ENCODE data around the gene HDAC8.
"Not testable (repeated sequence)": the region's sequence is repeated elsewhere in the genome, so short reads cannot be mapped to it uniquely, and the experiment has no call there.

HDAC8 gene

DNA sequence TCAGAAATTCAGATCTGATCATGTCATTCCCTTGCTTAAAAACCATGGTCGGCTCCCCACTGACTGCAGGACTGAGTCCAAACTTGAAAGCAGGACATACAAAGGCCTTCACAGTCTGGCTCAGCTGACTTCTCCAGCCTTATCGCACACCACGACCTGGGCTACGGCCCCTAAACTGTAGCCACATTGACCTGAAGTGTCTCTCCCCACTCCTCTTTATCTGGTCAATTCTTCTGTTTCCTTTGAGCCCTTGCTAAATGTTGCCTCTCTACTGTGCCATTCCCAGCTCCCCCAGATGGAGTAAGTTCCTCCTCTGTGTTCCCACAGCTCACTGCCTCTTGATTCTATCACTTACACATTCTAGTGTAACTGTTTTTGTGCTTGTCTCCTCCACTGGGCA is 206.5 kb downstream of the HDAC8 start:
- peak; percentile 37 to 85 for DNase-seq
- no peak for TF ChIP-seq GATA1 (IDR thresholded peaks at IDR 0.05; ENCODE audit: low read depth, low read length)
- no peak for TF ChIP-seq POLR2A (IDR thresholded peaks at IDR 0.05; ENCODE audit: low read length)

DNA sequence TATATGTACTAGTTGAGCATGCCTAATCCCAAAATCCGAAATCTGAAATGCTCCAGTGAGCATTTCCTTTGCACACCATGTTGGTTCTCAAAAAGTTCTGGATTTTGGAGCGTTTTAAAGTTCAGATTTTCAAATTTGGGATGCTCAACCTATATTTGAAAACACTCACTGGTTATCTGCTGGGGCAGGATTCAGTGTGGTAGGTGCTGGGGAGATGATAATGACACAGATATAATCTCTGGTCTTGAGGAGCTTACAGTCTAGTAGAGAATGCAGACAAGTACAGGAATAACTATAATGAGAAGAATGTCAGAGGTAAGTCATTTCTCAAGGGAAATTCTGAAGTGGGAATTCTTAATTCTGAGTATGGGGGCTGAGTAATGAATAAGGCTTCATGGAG is 207.5 kb downstream of the HDAC8 start:
- TF ChIP-seq POLR2A (IDR thresholded peaks at IDR 0.05; ENCODE audit: low read length), result no peak
- no peak for TF ChIP-seq GATA1 (IDR thresholded peaks at IDR 0.05; ENCODE audit: low read depth, low read length)
- peak in 1 of 2 experiments; percentile 59 for DNase-seq

DNA sequence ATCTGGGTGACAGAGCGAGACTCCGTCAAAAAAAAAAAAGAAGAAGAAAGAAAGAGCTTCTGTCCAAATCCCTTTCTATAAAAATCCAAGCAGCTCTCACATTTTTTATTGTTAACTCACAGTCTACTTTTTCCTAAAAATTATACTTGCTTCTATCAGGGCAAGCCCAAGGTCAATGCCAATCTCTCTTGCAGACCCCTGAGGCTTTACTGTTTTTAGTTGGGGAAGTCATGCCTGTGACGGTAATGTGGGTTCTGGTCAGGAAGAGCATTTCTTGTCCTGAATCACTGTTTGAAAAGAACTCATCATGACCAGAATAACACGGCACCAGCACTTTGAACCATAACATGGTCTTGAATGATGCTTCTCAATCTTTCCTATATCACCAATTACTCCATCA is 212.3 kb downstream of the HDAC8 start:
- DNase-seq, result no peak
- TF ChIP-seq POLR2A (IDR thresholded peaks at IDR 0.05; ENCODE audit: low read length) (no peak), GATA1 (IDR thresholded peaks at IDR 0.05; ENCODE audit: low read depth, low read length) (no peak)

DNA sequence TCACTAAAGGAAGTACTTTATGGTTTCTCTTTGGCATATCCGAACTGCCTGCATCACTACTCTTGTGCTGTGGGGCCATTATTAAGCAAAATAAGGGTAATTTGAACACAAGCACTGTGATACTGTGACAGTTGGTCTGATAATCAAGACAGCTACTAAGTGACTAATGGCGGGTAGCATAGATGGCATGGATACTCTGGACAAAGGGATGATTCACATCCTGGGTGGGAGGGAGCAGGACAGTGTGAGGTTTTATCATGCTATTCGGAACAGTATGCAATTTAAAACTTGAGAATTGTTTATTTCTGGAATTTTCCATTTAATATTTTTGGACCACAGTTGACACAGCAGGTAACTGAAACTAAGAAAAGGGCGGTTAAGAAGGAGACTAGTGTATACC is 214.3 kb downstream of the HDAC8 start:
- TF ChIP-seq GATA1 (IDR thresholded peaks at IDR 0.05; ENCODE audit: low read depth, low read length) (no peak), POLR2A (IDR thresholded peaks at IDR 0.05; ENCODE audit: low read length) (no peak)
- DNase-seq, result no peak

DNA sequence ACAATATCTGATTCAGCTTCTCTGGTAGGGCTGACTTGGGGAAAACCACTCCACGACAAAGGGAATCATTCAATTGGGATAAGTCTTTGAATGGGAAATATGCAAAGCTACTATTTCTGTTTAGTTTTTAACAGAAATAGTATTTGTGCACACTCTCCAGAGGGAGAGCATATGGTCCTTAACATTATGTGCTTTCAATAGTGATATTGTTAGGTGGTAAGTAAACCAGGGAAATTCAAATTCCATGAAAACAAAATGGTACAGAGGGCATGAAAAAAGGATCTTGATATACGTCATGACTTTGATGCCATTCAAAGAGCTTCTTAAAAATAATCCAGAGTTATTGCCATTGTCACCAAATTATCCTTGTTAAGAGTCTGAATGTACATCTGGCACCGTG is 219.9 kb downstream of the HDAC8 start:
- TF ChIP-seq GATA1 (IDR thresholded peaks at IDR 0.05; ENCODE audit: low read depth, low read length) (no peak), POLR2A (IDR thresholded peaks at IDR 0.05; ENCODE audit: low read length) (no peak)
- no peak for DNase-seq

DNA sequence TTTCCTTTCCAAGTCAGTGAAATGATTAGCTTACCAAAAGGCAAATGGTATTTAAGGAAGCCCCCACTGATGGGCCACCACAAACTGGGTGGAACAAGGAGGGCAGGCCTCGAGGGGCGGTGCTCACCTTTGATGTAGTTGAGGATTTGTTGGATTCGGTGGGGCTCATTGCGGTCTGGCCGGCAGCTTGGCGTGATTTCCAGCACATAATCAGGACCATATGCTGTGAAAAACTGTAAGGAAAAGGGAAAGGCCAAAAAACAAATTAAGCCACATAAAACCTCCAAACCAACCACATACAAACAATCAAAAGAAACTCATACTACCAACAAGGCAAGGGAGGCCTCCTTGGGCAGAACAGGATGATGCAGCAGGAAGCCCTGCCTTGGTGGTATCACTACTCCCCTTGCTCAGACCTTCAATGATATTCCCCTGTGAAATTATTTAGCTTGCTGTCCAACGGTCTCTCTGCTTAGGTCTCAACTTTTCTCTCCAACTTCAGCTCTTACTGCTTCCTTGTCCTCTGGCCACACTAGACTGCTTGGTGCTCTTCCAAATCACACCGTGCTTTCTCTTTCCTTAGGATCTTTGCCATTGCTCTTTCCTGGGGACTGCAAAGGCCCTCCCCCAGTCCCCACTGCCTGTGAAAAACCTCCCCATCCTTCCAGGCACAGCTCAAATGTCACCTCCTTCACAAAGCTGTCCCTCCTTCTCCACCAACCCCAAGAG is 220.9 kb downstream of the HDAC8 start:
- TF ChIP-seq POLR2A (IDR thresholded peaks at IDR 0.05; ENCODE audit: low read length) (no peak), GATA1 (IDR thresholded peaks at IDR 0.05; ENCODE audit: low read depth, low read length) (no peak)
- no peak for DNase-seq

DNA sequence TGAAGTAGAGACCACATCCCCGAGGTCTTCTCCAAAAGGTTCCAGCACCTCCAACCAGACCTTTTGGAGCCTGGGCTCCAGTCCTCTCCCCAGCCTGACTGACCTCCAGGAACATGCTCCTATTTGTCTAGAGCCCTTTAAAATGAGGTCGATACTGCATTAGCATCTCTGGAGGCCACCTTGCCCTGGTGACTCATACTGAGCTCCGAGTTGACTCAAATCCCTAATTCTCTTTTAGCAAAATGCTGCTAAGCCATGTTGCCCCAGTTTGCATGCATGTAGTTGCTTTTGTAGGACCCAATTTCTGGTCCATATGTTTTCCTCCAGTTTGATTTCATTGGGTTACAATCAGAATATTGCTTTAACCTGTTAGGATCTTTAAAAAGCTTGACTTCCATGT is 223.5 kb downstream of the HDAC8 start:
- no peak for DNase-seq
- no peak for TF ChIP-seq GATA1 (IDR thresholded peaks at IDR 0.05; ENCODE audit: low read depth, low read length)
- no peak for TF ChIP-seq POLR2A (IDR thresholded peaks at IDR 0.05; ENCODE audit: low read length)

DNA sequence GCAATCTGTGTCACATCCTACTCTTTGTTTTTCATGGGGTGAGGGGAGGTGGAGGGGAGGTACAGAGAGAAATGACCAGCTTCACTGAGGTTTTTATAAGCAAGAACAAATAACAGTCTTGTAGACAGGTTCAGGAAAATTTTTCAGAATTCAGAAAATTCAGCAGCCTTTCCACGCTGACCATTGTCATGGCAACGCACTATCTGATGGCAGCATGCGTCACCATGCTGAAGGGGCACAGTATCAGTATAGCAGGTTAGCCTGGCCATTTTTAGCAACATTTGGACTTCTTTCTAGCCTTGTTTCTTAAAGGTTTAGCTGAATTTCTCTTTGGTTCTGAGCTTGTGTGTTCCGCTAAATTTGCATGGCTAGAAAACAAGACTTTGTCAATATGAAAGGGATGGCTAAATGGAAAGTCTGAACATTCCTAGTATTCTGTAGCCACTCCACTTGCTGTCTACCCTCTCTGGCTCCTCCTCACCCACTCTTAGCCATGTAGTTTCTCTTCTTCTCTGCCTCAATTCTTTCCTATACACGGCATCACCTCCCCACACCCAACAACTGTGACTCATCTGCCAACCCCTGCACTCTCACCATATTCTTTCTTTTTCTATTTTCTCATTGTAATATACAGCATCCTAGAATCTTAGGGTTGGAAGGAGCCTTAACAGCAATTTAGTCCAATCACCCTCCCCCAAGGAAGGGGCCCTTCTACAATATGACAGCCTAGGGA is 224.2 kb downstream of the HDAC8 start:
- peak; percentile 27 to 48 for DNase-seq
- TF ChIP-seq GATA1 (IDR thresholded peaks at IDR 0.05; ENCODE audit: low read depth, low read length) (no peak), POLR2A (IDR thresholded peaks at IDR 0.05; ENCODE audit: low read length) (no peak)

GRCh38 chrX:72347366-72347765 is 225.3 kb downstream of the HDAC8 start:
- TF ChIP-seq POLR2A (IDR thresholded peaks at IDR 0.05; ENCODE audit: low read length), result no peak
- no peak for TF ChIP-seq GATA1 (IDR thresholded peaks at IDR 0.05; ENCODE audit: low read depth, low read length)
- DNase-seq, result no peak

GRCh38 chrX:72346302-72346949 is 226.2 kb downstream of the HDAC8 start:
- DNase-seq, result no peak
- TF ChIP-seq GATA1 (IDR thresholded peaks at IDR 0.05; ENCODE audit: low read depth, low read length), result no peak
- TF ChIP-seq POLR2A (IDR thresholded peaks at IDR 0.05; ENCODE audit: low read length), result no peak

GRCh38 chrX:72340626-72341025 is 232.0 kb downstream of the HDAC8 start:
- TF ChIP-seq POLR2A (IDR thresholded peaks at IDR 0.05; ENCODE audit: low read length), result no peak
- TF ChIP-seq GATA1 (IDR thresholded peaks at IDR 0.05; ENCODE audit: low read depth, low read length), result no peak
- DNase-seq, result no peak

DNA sequence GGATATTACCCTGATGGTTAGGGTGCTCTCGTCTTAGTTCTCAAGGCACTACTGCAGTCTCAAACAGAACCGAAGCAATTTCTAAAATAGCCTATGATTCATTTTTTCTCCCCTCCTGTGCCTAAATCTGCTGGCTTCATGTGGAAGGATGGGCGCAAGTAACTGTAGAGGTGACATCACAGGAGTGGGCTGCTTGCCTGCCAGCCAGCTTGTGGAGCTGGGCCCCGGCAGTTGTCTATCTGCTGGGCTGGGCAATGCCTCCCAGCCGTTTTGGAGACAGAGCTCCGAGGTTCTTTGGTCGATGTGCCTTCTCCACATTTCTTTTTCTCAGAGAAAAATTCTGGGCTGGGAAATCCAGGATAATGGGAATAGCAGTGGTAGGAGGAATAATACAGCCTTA is 232.6 kb downstream of the HDAC8 start:
- TF ChIP-seq POLR2A (IDR thresholded peaks at IDR 0.05; ENCODE audit: low read length) (no peak), GATA1 (IDR thresholded peaks at IDR 0.05; ENCODE audit: low read depth, low read length) (no peak)
- no peak for DNase-seq

- no peak for DNase-seq
- TF ChIP-seq POLR2A (IDR thresholded peaks at IDR 0.05; ENCODE audit: low read length) (no peak), GATA1 (IDR thresholded peaks at IDR 0.05; ENCODE audit: low read depth, low read length) (no peak)
Measured at GRCh38 chrX:72330131-72330530, 242.5 kb downstream of the HDAC8 start.

DNA sequence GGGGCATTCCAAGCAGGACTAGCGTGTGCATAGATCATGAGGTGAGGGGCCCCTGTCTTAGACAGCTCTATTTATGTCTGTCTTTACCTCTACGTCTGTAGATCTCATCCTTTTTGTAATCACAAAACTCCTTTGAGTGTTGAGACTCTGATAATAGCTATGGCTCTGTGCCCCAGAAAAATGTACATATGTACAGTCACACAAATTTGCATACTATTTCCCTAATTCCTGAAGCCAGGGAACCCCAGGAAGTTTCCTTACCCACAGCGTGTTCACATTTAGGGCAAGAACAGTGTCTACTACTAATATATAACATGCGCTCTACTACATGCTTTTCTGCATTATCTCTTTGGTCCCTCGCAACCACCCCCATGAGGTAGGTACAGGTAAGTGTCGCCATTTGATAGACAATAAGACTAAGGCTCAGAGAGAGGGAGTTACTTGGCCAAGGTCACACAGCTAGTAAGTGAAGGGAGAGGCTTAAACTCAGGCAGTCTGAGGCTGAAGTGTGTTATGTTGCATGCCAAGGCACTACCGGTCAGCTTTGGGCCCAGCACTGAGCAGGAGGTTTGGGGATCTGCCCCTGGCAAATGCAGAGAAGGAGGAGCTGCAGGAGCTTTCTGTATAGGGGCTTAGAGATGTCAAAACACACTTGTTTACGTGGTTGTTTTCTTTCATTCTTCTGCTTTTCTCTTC is 245.9 kb downstream of the HDAC8 start:
- no peak for DNase-seq
- TF ChIP-seq POLR2A (IDR thresholded peaks at IDR 0.05; ENCODE audit: low read length), result no peak
- no peak for TF ChIP-seq GATA1 (IDR thresholded peaks at IDR 0.05; ENCODE audit: low read depth, low read length)

GRCh38 chrX:72319651-72320050 is 253.0 kb downstream of the HDAC8 start:
- not testable (repeated sequence) for DNase-seq
